Fibroblast of mammary gland (primary cell): ENCODE results near the gene JRKL.

Source experiments
- DNase-seq: peaks from one replicate; pipeline ENCODE4 v3.0.0-alpha.2; 2010; ENCODE audit warnings: low read depth
- H3K4me3 ChIP-seq: 2 replicates; pipeline ENCODE4 v1.5.1; 2011; ENCODE audit warnings: low read depth, mild to moderate bottlenecking, low read length, moderate library complexity; ENCODE audit not compliant: control insufficient read depth
- CTCF ChIP-seq: conservative IDR thresholded peaks from 2 replicates; pipeline ENCODE4 v1.5.1; 2011; ENCODE audit warnings: low read depth, low read length, inconsistent platforms; ENCODE audit not compliant: control insufficient read depth, insufficient read depth

The JRKL gene

GRCh38 chr11:96357794-96358193 is 32.0 kb upstream of the JRKL start:
- H3K4me3 ChIP-seq, result no peak overlapping the region
- DNase-seq, result no peak
- no peak for TF ChIP-seq CTCF

GRCh38 chr11:96358321-96358720 is 31.5 kb upstream of the JRKL start:
- TF ChIP-seq CTCF, result no peak
- DNase-seq, result no peak
- no peak overlapping the region for H3K4me3 ChIP-seq

GRCh38 chr11:96361778-96362177 is 28.0 kb upstream of the JRKL start:
- no peak for DNase-seq
- no peak overlapping the region for H3K4me3 ChIP-seq
- no peak for TF ChIP-seq CTCF

GRCh38 chr11:96365493-96365892 is 24.3 kb upstream of the JRKL start:
- no peak for DNase-seq
- no peak for TF ChIP-seq CTCF

GRCh38 chr11:96366024-96366423 is 23.8 kb upstream of the JRKL start:
- DNase-seq, result no peak
- TF ChIP-seq CTCF, result no peak
- H3K4me3 ChIP-seq, result no peak overlapping the region

More at GRCh38 chr11:96365493-96365892, 24.3 kb upstream of the JRKL start:
- H3K4me3 ChIP-seq, result no peak overlapping the region

- H3K4me3 ChIP-seq, result no peak overlapping the region
- TF ChIP-seq CTCF, result no peak
- no peak for DNase-seq
These were observed 22.5 kb upstream of the JRKL start for GRCh38 chr11:96367342-96367741.

GRCh38 chr11:96373826-96374225 is 16.0 kb upstream of the JRKL start:
- no peak for TF ChIP-seq CTCF

More at GRCh38 chr11:96373826-96374225, 16.0 kb upstream of the JRKL start:
- no peak overlapping the region for H3K4me3 ChIP-seq
- DNase-seq, result no peak
